NCI-H2196 (cell line): ENCODE measurements around the gene TECR.
"Not testable (repeated sequence)": the region's sequence is repeated elsewhere in the genome, so short reads cannot be mapped to it uniquely, and the experiment has no call there.

ENCODE experiments used
- DNase-seq: peaks from one replicate; lab custom pipeline; 2025; ENCODE audit not compliant: unreplicated experiment; lab: John Stamatoyannopoulos, UW

The TECR gene, protein sequence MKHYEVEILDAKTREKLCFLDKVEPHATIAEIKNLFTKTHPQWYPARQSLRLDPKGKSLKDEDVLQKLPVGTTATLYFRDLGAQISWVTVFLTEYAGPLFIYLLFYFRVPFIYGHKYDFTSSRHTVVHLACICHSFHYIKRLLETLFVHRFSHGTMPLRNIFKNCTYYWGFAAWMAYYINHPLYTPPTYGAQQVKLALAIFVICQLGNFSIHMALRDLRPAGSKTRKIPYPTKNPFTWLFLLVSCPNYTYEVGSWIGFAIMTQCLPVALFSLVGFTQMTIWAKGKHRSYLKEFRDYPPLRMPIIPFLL

DNA sequence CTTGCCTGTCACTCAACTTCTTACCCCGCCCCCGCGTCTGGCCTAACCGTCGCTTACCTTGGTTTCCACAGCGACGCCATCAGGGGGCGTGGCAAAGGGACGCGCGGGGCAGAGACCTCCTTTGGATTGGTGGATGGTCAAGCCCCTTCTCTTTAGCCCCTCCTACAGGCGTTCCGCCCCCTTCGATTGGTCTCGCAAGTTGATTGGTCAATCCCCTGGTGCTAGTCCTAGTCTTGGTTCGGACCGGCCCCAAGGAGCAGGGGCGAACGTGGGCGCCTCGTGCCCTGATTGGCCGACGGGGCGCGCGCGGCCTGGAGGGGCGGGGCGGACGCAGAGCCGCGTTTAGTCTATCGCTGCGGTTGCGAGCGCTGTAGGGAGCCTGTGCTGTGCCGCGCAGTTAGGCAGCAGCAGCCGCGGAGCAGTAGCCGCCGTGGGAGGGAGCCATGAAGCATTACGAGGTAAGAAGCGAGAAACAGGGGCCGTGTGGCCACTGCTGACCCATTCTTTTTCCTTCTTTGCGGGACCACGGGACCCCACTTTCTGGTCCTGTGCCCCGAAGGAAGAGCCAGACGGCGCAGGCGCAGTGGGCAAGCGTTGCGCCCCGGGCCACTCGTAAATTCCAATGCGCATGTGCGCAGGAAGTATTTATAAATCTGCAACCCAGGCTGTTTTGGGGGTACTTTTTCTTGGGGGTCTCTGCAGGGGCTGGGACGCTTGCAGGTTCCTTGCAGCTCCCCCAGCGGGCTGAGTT is at the start of gene TECR:
Gene TECR (plus strand): TSS at position 341 of the 751 bp plus-strand sequence. CDS start 103 bp downstream, at position 444.
- peak; percentile 100 for DNase-seq

DNA sequence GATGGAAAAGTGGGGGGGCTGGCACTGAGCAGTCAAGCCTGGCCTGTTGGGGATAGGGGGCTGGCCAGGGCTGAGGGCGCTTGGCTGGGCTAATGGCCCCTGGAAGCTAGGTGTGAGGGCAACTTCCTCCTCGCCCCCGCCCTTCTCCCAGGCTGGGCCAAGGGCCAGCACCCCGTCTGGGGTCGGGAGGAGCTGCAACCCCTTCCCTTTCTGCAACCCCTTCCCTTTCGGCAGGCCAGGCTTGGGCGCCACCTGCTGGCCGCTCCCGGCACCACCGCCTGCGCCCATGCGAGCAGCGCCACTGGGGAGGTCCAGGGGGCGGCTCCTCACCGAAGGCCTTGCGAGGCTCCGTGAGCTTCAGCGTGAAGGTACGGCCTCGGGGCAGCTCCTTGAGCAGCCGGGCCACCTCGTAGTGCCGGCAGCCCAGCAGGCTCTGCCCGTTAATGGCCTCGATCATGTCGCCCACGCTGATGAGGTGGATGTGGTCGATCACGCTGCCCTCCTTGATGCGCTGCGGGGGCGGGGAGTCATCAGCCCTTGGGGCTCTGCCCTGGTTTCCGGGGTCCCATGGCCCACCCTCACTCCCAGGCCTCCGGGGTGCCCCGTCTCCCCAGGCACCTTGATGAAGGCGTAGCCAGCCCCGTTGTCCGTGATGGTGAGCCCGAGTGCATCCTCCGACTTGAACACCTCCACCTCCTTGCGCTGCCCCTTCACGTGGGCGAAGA is 49.3 kb upstream of the TECR start:
- DNase-seq: peak; percentile 41

DNA sequence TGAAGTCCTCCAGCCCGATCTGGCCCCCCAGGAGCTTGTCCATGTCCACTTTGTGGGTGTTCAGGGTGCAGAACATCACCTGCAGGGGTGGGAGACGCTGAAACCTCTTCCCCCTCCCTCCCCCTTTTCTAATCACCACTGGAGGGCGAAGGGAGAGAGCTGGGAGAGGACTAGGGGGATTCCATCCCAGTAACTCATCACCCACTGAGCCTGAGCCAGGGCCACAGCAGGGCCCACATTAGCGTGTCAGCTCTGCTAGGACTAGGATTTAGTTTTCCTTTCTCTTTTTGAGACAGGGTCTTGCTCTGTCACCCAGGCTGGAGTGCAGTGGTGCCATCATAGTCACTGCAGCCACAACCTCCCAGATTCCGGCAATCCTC is 48.7 kb upstream of the TECR start:
- DNase-seq: no peak

DNA sequence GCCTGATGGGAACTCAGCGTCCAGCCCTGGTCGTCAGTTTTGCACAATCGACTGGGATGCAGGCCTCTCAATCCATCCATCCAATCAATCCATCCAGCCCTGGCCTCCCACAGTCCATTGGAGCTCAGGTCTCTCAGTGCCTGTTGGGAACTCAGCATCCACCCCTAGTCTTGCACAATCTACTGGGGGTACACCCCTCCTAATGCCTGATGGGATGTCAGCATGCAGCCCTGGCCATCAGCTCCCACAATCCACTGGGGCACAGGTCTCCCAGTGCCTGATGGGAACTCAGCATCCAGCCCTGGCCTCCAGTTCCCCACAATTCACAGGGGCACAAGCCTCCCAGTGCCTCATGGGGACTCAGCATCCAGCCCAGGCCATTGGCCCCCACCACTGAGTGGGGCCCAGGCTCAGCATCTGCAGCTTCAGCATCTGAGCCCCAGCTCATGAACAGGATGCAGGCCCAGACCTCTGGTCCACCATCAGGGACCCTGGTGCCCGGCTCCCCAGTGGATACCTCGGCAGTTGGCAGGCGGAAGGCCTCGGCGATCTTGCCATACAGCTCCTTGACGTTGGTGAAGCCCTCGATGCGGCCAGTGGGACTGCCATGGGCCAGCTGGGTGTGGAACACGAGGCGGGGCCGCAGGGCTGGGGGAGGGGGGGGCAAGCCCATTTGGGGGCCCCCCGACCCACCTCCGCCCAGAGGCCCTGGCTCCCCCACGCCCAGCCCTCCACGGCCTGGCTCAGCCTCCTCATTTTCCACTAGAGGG is 47.0 kb upstream of the TECR start:
- no peak for DNase-seq

DNA sequence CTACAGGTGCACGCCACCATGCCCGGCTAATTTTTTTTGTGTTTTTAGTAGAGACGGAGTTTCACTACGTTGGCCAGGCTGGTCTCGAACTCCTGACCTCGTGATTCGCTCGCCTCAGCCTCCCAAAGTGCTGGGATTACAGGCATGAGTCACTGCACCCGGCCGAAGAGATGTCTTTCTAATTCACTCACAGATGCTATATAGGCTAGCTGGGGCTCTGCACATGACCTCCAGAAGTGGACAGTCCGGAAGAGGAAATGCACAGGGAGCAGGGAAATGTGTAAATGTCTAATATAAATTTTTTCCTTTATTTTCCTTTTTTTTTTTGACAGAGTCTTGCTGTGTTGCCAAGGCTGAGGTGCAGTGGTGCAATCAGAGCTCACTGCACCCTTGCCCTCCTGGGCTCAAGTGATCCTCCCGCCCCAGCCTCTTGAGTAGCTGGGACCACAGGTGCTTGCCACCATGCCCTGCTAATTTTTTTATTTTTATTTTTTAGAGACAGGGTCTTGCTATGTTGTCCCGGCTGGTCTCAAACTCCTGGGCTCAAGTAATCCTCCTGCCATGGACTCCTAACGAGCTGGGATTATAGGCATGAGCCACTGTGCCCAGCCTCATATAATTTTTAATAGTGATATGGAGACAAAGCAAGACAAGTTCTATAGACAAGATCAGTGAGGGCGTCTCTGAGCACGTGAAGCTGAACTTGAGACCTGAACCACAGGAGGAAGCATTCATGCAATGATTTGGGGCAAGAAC is 41.8 kb upstream of the TECR start:
- DNase-seq: no peak

DNA sequence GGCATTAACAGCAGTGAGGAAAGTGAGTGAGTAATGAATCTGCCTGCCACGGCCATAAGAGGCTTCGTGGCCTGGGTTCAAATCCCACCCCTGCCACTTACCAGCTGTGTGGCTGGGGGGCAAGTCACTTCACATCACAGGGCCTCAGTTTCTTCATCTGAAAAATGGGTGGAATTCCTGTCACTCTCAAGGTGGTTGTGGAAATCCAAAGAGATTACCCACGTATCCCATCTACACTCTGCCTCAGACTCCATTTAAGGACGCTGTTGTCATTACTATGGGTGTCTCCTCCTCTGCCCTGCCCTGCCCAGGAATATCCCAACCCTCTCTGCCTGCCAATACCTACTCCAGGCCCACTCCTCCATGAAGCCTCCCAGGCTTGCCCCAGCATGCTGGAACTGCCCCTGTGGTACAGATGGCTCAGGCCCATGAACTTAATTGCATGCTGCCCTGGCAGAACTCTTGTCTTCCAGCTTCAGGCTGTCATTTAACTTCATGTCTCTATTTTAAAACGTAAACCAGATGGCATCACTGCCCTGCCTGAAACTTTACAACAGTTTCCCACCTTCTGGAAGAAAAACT is 36.5 kb upstream of the TECR start:
- DNase-seq: no peak

DNA sequence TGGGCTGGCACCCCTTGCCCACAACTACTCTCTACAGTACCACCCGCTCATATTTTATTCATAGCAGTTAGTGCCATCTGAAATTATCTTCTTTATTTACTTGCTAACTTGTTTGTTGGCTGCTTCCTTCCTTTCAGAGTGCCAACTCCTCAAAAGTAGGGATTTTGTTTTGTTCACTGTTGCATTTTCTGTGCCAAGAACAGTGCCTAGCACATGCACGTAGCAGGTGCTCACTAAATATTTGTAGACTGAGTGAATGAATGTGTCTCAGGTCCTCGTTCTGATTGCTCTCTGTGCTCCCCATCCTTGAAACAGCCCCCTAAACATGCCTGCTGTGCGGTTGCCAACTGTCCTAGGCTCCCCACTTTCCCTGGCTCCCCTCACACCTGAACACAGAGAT is 35.0 kb upstream of the TECR start:
- DNase-seq: no peak

DNA sequence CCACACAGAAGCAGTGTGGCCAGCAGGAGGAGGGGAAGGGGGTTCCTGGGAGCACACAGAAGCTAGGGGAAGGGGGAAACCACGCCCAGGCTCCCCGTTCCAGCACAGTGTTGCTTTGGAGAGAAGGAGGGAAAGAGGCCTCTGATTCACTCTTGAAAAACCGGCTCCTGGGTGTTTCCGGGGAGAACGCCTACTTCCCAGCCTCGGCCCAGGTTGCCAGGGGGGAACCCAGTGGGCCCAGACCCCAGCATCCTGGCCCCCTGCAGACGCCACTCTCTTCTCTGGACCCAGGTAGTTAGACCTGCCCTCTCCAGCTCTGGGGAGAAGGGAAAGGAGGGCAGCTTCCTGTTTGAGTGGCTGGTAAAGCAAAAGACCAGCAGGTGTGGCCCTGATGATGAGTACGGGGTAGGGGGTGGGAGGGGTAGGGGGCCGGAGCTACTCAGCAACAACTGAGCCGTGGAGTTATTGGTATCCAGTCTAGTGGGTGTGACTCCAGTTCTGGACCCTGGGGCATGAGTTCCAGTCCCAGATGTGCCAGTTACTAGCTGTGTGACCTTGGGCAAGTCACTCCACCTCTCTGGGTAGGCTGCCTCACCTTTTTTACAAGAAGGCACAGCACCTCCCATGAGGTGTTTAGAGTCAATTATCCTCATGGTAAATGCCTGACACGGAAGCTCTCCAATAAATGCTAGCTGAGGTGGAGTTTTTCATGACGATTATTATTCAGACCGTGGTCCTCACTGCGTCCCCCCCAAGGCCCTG is 34.3 kb upstream of the TECR start:
- DNase-seq: no peak

DNA sequence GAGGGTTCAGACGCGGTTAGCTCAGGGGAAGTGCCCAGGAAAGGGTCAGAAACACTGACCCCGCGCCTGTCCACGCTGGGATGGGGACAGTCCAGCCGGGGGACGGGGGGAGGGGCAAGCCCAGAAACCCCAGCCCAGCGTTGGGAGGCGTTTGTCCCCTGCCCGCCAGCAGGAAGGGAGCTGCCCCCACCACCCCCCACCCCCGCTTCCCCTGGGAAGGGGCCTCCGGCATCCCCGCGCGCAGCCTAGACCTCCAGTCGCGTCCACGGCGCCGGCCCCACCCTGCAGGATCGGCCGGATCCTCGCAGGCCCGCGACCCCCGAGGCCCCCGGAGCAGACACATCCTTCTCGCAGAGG is 33.7 kb upstream of the TECR start:
- no peak for DNase-seq

DNA sequence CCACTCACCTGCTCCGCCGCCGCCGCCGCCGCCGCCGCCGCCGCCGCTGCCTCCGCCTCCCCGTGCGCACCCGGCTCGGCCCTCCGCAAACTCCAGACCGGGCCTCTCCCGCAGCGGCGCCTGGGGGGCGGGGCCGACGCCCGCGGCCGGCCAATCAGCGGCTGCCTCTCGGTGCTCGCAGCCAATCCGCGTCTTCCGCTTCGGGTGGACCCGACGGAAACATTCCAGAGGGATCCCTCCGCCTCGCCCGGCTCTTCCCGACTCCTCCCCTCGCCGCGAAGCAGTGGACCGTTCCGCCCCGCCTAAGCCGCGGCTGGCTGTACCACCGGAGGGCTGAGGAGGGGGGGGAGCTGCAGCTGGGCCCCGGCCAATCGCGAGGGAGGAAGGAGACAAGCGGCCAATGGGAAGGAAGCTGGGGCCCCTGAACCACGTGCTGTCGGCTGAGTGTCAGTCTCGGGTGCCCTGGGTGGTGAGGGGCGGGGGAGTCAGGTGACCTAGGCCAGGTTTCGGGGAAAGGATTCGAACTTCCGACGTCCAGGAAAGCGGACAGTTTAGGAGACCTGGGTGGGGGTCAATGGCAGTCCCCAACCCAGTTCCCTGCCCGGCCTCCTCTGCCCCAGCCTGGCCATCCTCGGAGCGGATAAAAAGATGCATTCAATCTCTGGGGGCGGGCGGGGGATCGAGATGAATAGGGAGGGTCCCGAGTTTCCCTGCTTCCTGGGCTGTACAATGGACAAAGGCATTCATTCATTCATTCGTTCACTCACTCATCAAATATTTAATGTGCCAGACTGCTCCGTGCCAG is 33.2 kb upstream of the TECR start, which contains the start of gene GIPC1:
Gene GIPC1 (minus strand): TSS at position 99 of the 805 bp plus-strand sequence. CDS start 13,151 bp downstream, outside the sequence.
- peak; percentile 98 for DNase-seq

DNA sequence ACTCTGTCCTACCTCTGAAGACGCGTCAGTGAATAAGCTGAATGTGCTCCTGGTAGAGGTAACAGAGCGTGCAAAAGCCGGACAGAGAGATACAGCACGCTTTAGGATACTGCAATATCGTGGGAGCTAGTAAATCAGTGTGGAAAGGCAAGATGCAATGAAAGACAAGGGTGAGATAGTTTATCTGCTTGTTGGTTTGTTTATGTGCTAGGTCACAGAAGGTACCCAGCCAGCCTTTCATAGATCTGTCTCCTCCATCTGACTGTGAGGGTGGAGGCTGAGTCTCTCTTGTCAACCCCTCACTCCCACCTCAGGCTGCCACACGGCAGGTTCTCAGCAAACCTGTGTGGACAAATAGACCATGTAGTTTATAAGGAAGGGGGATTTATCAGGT is 32.6 kb upstream of the TECR start:
- no peak for DNase-seq

DNA sequence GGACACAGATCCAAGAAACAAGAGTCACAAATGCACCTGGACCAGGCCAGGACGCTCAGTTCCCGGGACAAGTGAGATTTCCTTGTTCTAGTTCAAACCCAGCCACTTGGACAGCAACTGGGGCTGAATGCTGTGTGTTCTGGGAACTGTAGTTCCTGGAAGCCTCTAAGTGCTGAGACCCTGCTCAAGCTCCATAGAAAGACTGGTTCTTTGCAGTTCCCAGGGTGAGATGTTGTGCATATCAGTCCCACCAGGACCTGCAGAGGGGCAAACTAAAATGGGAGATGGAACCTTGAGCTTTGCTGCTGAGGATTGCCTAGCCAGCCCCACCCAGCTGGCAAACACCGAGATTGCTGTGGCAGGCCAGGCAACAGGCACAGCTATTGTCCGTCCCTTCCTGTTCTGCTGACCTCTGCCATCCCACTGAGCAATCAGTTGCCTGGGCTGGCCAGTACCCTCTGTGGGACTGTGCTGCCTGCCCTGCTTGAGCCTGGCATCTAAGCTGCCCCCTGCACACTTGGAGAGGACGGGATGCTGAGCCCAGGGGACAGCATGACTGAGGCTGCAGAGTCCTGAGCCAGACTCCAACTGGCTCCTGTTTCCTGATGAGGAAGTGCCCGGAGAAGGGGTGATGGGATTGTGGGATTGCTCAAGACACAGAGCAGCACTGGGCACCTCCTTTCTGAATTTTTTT is 32.0 kb upstream of the TECR start:
- DNase-seq: peak; percentile 43

DNA sequence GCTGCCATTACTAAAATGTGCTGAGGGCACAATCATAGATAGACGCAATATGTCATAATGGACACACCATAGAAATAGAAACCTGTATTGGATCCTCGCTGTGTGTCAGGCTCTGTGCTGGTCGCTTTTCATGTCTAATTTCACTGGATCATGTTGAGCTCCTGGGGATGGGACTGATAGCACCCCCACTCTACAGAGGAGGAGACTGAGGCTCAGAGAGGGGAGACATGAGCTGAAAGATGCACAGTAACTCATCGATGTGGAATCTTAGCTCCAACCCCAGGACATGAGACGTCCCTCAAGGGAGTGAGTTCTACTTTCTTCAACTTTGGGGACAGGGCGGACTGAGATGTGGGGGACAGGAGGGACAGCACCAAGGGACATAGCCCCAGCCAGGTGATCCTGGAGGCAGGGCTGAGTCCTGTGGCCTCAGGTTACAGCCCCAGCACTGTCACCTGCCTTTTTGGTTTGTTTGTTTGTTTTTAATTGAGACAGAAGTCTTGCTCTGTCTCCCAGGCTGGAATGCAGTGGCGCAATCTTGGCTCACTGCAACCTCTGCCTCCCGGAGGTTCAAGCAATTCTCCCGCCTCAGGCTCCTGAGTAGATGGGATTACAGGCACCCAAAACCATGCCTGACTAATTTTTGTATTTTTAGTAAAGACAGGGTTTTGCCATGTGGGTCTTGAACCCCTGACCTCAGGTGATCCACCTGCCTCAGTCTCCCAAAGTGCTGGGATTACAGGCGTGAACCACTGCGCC is 26.9 kb upstream of the TECR start:
- DNase-seq: no peak

DNA sequence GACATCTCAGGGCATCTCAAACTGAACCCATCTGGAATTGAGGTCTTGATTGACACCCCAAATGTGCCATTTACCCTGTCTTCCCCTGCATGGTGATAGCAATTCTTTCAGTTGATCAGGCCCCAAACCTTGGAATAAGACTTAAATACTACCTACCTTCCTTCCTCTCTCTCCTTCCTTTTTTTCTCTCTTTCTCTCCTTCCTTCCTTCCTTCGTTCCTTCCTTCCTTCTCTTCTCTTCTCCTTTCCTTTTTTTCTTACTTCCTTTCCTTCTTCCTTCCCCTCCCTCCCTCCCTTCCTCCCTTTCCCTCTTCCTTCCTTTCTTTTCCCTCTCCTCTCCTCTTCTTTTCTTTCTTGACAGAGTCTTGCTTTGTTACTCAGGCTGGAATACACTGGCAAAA is 26.1 kb upstream of the TECR start:
- DNase-seq: no peak

DNA sequence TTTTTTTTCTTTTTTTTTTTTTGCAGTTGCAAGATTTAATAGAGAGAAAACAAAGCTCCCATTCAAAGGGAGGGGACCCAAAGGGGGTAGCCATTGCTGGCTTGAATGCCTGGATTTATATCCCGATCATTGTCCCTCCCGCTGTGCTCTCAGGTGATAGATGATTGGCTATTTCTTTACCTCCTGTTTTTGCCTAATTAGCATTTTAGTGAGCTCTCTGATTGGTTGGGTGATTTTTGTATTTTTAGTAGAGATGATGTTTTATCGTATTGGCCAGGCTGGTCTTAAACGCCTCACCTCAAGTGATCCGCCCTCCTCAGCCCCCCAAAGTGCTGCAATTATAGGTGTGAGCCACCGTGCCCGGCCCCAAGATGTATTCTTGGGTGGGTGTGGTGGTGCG is 24.8 kb upstream of the TECR start:
- not testable (repeated sequence) for DNase-seq

DNA sequence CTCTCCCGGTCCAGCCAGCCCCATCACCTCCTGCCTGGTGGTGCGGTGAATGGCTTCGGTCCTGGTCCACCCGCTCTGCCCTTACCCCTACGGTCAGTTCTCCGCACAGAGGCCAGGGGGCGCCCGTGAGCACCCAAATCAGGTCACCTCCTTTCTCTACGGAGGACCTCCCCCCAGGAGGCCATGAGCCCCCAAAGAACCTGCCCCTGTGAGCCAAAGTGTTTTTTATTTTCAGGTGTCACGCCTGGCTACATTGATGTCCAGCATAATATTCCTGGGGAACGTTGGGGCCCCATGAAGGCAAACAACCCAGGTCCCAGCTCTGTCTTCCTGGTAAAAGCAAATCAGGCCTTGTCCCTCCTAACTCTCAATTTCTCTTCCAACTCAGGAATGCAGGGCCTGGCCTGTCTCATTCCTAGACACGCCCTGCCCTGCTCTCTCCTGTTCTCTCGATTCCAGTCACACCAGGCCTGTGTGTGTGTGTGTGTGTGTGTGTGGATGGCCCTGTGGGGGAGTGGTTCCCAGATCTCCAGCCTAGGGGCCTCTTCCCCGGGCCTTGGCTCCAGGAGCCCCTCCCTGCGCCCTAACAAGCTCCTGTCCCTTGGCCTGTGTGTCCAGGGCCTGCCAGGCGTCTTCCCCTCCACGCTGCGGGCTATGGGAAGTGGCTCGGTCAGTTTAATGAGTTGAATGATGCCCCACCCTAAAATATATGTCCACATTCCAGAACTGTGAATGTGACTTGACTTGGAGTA is 23.7 kb upstream of the TECR start:
- DNase-seq: peak; percentile 28
